Gastrocnemius medialis (tissue), 4 donors: ENCODE measurements around the gene SEC16A. TPM values are rescaled to one million over a fixed set of nuclear protein-coding genes. Genes with fewer than 3 reads are reported as not detected.

Source experiments
- ATAC-seq, 2 donors: fragments of 150-250 bp; one replicate each; pipeline ENCODE4 v1.9.1; 2016
- DNase-seq, 2 donors: peaks; one replicate each; pipeline ENCODE4 v3.0.0-alpha.2; 2019
- H3K27ac ChIP-seq, 4 donors: fragments of 200-600 bp; sonication (generic); 1 replicate in 1 of 4; 2 replicates in 3 of 4; pipeline ENCODE4 v1.5.1; 2016 to 2018; ENCODE audit warnings: mild to moderate bottlenecking in 2 of 4, moderate library complexity in 1 of 4
- H3K27me3 ChIP-seq, 3 donors: fragments of 200-600 bp; sonication (generic) in 2 of 3; 1 replicate in 1 of 3; 2 replicates in 2 of 3; pipeline versions ENCODE4 v1.5.1 to v1.6.0; 2016 to 2019; ENCODE audit warnings: mild to moderate bottlenecking in 1 of 3, moderate library complexity in 1 of 3
- H3K36me3 ChIP-seq, 2 donors: fragments of 200-600 bp; sonication (generic) in 1 of 2; one replicate each; pipeline ENCODE4 v1.5.1; 2017 to 2018
- H3K4me1 ChIP-seq, 2 donors: fragments of 200-600 bp; sonication (generic) in 1 of 2; one replicate each; pipeline ENCODE4 v1.5.1; 2016 to 2017; ENCODE audit warnings: mild to moderate bottlenecking in 2 of 2
- H3K4me3 ChIP-seq, 4 donors: fragments of 200-600 bp; sonication (generic) in 3 of 4; 1 replicate in 1 of 4; 2 replicates in 3 of 4; pipeline ENCODE4 v1.5.1; 2016 to 2019; ENCODE audit warnings: mild to moderate bottlenecking in 2 of 4
- H3K9me3 ChIP-seq, 3 donors: fragments of 200-600 bp; sonication (generic) in 2 of 3; 1 replicate in 1 of 3; 2 replicates in 2 of 3; pipeline ENCODE4 v1.5.1; 2016 to 2019
- POLR2A ChIP-seq, 2 donors: fragments of 450-650 bp; IDR thresholded peaks; one replicate each; pipeline ENCODE4 v1.6.1; 2017; ENCODE audit warnings: antibody characterized with exemption in 2 of 2, mild to moderate bottlenecking in 2 of 2, moderate library complexity in 2 of 2
- in situ Hi-C, 4 donors: fragments of 200-750 bp; cut with MboI; loops; one replicate each; pipeline versions ENCODE4 v1.15.0 to v1.8.0; 2017; ENCODE audit warnings: low sequenced_read_pairs in 4 of 4
- intact Hi-C: fragments of 100-400 bp; cut with DNase I; formaldehyde crosslinking; loops from one replicate; pipeline ENCODE4 v1.15.1; 2023; ENCODE audit warnings: low total_unique reads
- total RNA-seq, 4 donors: library from RNA; depleted of rRNA; stranded (reverse); fragments of >200 nt; gene quantifications; one replicate each; pipeline versions ENCODE4 v1.1.0 to v1.2.3, GENCODE V29; 2016
- TF ChIP-seq, protein P1 (sequence below), 5 experiments: fragments of 450-650 bp in 3 of 5; fragments of 200-600 bp in 2 of 5; sonication (generic) in 2 of 5; IDR thresholded peaks in 4 of 5; conservative IDR thresholded peaks in 1 of 5; 1 replicate in 4 of 5; 2 replicates in 1 of 5; pipeline ENCODE4 v1.5.1; 2016 to 2019; ENCODE audit warnings: antibody characterized with exemption in 5 of 5, mild to moderate bottlenecking in 3 of 5, moderate library complexity in 3 of 5

Gene SEC16A
- total RNA-seq, 4 donors from 2014 or later: 23.9 to 50.4 (median 46.6) TPM

DNA sequence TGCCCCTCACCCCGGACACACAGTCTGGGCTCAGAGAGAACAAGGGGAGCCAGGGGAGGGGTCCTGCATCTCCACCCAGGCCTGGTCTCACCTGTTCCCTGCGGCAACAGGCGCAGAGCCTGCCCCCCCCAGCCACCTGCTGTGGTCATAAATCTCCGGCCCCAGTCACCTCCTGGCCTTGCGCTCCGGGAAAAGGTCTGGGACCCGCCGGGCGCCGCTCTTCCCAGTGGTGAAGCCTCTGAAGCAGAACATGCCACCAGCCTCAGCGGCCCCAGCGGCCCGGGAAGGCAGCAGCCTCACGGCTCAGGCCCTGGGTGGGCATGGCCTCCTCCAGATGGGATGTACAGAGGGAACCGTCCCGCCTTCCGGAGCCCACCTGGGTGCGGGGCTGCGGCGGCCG, 42.4 kb upstream of the SEC16A start:
- no peak for TF ChIP-seq POLR2A (IDR thresholded peaks at IDR 0.05)
- TF ChIP-seq, protein P1, sequence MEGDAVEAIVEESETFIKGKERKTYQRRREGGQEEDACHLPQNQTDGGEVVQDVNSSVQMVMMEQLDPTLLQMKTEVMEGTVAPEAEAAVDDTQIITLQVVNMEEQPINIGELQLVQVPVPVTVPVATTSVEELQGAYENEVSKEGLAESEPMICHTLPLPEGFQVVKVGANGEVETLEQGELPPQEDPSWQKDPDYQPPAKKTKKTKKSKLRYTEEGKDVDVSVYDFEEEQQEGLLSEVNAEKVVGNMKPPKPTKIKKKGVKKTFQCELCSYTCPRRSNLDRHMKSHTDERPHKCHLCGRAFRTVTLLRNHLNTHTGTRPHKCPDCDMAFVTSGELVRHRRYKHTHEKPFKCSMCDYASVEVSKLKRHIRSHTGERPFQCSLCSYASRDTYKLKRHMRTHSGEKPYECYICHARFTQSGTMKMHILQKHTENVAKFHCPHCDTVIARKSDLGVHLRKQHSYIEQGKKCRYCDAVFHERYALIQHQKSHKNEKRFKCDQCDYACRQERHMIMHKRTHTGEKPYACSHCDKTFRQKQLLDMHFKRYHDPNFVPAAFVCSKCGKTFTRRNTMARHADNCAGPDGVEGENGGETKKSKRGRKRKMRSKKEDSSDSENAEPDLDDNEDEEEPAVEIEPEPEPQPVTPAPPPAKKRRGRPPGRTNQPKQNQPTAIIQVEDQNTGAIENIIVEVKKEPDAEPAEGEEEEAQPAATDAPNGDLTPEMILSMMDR (IDR thresholded peaks at IDR 0.05 in 4 of 5, conservative IDR thresholded peaks at IDR 0.05 in 1 of 5): no peak
- in situ Hi-C loops: no loop called here
- Histone ChIP-seq H3K27ac (peak overlapping the region; percentile 52 to 75 (median 62)), H3K36me3 (no peaks in the 10 kb centered on the region), H3K4me3 (peak overlapping the region in 1 of 4 donors; percentile 30), H3K27me3 (no peaks in the 10 kb centered on the region), H3K4me1 (peaks cover 39 to 63% of the 10 kb centered on the region in 2 donors), H3K9me3 (no peaks in the 10 kb centered on the region)
- peak; percentile 39 to 69 for DNase-seq
- peak; percentile 42 to 53 for ATAC-seq
- intact Hi-C loops: loop anchor here (5.0 to 10.0 kb wide), 2 partner anchors 38 to 110 kb away; no protein-coding TSS in a partner anchor

DNA sequence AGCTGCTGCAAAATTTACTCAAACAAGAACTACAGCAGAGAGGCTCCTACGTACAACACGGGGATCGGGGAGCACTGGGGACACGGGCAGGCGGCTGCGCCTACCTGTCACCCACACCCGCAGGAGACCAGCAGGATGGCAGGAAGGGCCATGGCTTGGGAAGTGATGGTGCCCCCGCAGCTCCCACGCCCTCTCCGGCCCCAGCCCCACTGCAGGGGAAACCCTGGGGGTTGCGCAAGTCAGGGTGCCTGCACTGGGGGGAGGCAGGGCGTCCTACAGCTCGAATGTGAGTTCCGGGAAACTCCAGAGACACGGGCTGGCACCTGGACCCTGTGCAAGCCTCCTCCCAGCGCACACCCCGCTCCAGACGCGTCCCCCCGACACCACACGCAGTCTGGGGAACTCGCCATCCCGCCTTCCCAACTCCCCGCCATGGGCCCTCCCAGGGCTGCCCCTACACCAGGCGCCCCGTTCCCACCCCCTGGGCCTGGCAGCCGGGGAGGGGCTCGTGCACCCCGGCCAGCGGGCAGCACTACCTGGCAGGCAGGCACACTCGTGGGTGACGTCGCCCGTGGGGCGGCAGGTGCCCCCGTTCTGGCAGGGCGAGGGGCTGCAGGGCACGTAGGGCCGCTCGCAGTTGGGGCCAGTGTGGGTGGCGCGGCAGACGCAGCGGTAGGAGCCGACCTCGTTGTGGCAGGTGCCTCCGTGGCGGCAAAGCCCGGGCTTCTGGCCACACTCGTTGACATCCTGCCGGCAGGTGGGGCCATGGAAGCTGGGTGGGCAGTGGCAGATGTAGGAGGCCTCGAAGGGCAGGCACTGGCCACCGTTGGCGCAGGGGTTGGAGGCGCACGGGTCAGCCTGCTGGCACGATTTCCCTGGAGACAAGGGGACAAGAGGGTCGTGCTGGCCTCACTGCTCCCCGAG, 39.7 kb upstream of the SEC16A start:
- intact Hi-C loops: loop anchor here (10.0 kb wide), 1 partner anchor 112 kb away; no protein-coding TSS in a partner anchor
- Histone ChIP-seq H3K36me3 (peaks cover 0 to 16% of the 10 kb centered on the region in 2 donors), H3K4me1 (peaks cover 22 to 42% of the 10 kb centered on the region in 2 donors), H3K27ac (no peak overlapping the region), H3K9me3 (no peaks in the 10 kb centered on the region), H3K4me3 (no peak overlapping the region), H3K27me3 (no peaks in the 10 kb centered on the region)
- ATAC-seq (no peak), DNase-seq (no peak)
- TF ChIP-seq POLR2A (IDR thresholded peaks at IDR 0.05): no peak
- TF ChIP-seq, protein P1 (IDR thresholded peaks at IDR 0.05 in 4 of 5, conservative IDR thresholded peaks at IDR 0.05 in 1 of 5): no peak
- in situ Hi-C loops: no loop called here

DNA sequence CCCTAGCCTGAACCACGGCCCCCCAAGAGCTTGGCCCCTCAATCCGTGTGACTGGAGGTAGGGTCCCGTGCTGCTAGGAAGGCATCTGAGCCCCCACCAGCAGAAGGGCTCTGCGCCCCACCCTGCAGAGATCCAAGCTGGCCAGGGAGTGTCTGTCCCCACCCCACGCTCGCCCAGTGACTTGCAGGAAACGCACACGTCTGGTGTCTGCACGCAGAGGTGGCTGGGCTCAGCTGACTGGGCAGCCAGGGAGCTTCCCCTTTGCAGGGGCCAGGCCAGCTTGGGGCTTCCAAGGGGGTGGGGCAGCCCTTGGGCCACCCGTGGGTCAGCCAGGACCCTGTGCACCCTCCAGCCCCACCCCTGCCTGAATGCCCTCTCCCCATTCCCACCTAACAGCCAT, 38.7 kb upstream of the SEC16A start:
- ATAC-seq (no peak), DNase-seq (peak in 1 of 2 donors; percentile 25)
- H3K4me1 ChIP-seq: peaks cover 14 to 33% of the 10 kb centered on the region in 2 donors
- in situ Hi-C loops: no loop called here
- no peak overlapping the region for H3K4me3 ChIP-seq
- H3K9me3 ChIP-seq: no peaks in the 10 kb centered on the region
- H3K36me3 ChIP-seq: peaks cover 0 to 20% of the 10 kb centered on the region in 2 donors
- TF ChIP-seq POLR2A (IDR thresholded peaks at IDR 0.05): no peak
- TF ChIP-seq, protein P1 (IDR thresholded peaks at IDR 0.05 in 4 of 5, conservative IDR thresholded peaks at IDR 0.05 in 1 of 5): no peak
- H3K27ac ChIP-seq: no peak overlapping the region
- no peaks in the 10 kb centered on the region for H3K27me3 ChIP-seq
- intact Hi-C loops: loop anchor here (10.0 kb wide), 1 partner anchor 113 kb away; no protein-coding TSS in a partner anchor

DNA sequence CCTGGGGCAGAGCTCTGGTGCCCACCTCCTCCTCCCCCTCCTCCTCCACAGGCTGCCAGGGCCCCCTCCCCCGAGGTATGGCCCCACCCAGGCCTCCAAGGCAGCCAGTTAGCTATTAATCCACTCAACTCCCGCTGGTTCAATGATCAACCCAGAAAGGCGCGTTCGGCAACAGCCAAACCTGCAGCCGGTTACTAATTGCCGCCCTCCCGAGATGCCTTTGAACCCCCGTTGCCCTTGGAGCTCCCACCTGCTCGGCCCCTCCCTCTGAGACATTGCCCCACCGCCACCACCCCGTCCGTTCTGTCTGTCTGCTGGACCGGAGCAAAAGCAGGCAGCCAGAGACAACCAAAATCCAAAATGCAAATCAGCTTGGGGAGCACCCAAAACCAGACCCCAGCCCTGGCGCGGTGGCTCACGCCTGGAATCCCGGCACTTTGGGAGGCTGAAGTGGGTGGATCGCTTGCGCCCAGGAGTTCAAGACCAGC, 37.3 kb upstream of the SEC16A start:
- Histone ChIP-seq H3K27me3 (no peaks in the 10 kb centered on the region), H3K4me3 (no peak overlapping the region), H3K9me3 (no peaks in the 10 kb centered on the region), H3K36me3 (peaks cover 0 to 23% of the 10 kb centered on the region in 2 donors), H3K27ac (no peak overlapping the region), H3K4me1 (peaks cover 0 to 19% of the 10 kb centered on the region in 2 donors)
- intact Hi-C loops (loop anchor here (10.0 kb wide), 1 partner anchor 115 kb away; no protein-coding TSS in a partner anchor), in situ Hi-C loops (no loop called here)
- TF ChIP-seq POLR2A (IDR thresholded peaks at IDR 0.05): no peak
- TF ChIP-seq, protein P1 (IDR thresholded peaks at IDR 0.05 in 4 of 5, conservative IDR thresholded peaks at IDR 0.05 in 1 of 5): no peak
- no peak for ATAC-seq
- no peak for DNase-seq
